ENCODE results near the gene ZNF143. TPM values are rescaled to one million over a fixed set of nuclear protein-coding genes. Genes with fewer than 3 reads are reported as not detected.

ZNF143 gene
- total RNA-seq (10 to 100 TPM; 16.8 to 32.3 (median 22.0) TPM), polyA plus RNA-seq (10 to 100 TPM in 1 of 2 donors, 1 to 10 TPM in 1; 7.9 to 23.3 TPM)
- long read RNA-seq, donor 1, transcript ZNF143-203 (16 exons, 2,947 nt) = major isoform, 7 of 20 reads
- long read RNA-seq, donor 1, partial matches to known transcripts = 6 of 20 reads
- long read RNA-seq, donor 1, other reads (novel, unspliced or antisense) = 6 of 20 reads
- long read RNA-seq, donor 2, transcript ZNF143-203 (16 exons, 2,947 nt) = major isoform, 18 of 45 reads
- long read RNA-seq, donor 2, transcript ZNF143-213 (16 exons, 2,022 nt) = minor isoform, 11 of 45 reads
- long read RNA-seq, donor 2, partial matches to known transcripts = 3 of 45 reads
- long read RNA-seq, donor 2, other reads (novel, unspliced or antisense) = 13 of 45 reads
- long read RNA-seq, donor 3, transcript ZNF143-203 (16 exons, 2,947 nt) = major isoform, 13 of 24 reads
- long read RNA-seq, donor 3, transcript ZNF143-213 (16 exons, 2,022 nt) = minor isoform, 7 of 24 reads
- long read RNA-seq, donor 3, partial matches to known transcripts = 1 of 24 reads
- long read RNA-seq, donor 3, other reads (novel, unspliced or antisense) = 3 of 24 reads

GRCh38 chr11:9460322-9461062, at the start of gene ZNF143:
Gene ZNF143, plus strand, starts transcription at chr11:9461012. Its CDS starts 10,297 bp downstream, at chr11:9471309.
- TF ChIP-seq CTCF (IDR thresholded peaks at IDR 0.05) (peak in 1 of 12 donors; percentile 3), POLR2A (IDR thresholded peaks at IDR 0.05) (peak; percentile 76 to 91)
- DNase-seq (peak; percentile 100), ATAC-seq (peak; percentile 96 to 99 (median 98))
- peak within 1 kb of the TSS; percentile 80 to 99 (median 91) for H3K4me3 ChIP-seq
- no peaks in the 10 kb centered on the region for H3K9me3 ChIP-seq
- H3K4me1 ChIP-seq = peaks cover 0 to 27% (median 20%) of the 10 kb centered on the region in 12 donors
- peak within 1 kb of the TSS; percentile 98 to 100 (median 100) for H3K27ac ChIP-seq
- no peaks in the 10 kb centered on the region for H3K36me3 ChIP-seq
- 0% methylated on average over 24 to 45 of the region's 45 CpGs for WGBS, 4 donors
- no peaks in the 10 kb centered on the region for H3K27me3 ChIP-seq
- intact Hi-C loops (cut with DNase I) = loop anchor here in 4 of 10 donors (2.0 to 10.0 kb wide), 7 partner anchors 96 to 493 kb away; partner anchors contain the start of genes TMEM41B (in 2 of the 4), DENND5A (in 1 of the 4) and WEE1 (in 1 of the 4)

GRCh38 chr11:9428706-9429105, 32.1 kb upstream of the ZNF143 start:
- intact Hi-C loops (cut with DNase I) = no loop called here
- no peak for DNase-seq
- H3K27me3 ChIP-seq = no peaks in the 10 kb centered on the region
- H3K4me3 ChIP-seq = no peak overlapping the region
- no peaks in the 10 kb centered on the region for H3K4me1 ChIP-seq
- no peaks in the 10 kb centered on the region for H3K9me3 ChIP-seq
- H3K36me3 ChIP-seq = peaks cover 6 to 100% (median 98%) of the 10 kb centered on the region in 9 donors
- no peak for ATAC-seq
- WGBS, 4 donors = 52 to 78% (median 71%) methylated on average over 1 of the region's 1 CpG
- TF ChIP-seq CTCF (IDR thresholded peaks at IDR 0.05) (no peak), POLR2A (IDR thresholded peaks at IDR 0.05) (no peak)
- no peak overlapping the region for H3K27ac ChIP-seq

- Histone ChIP-seq H3K27ac (no peak overlapping the region), H3K9me3 (no peaks in the 10 kb centered on the region), H3K27me3 (no peaks in the 10 kb centered on the region), H3K36me3 (peaks cover 0 to 100% (median 98%) of the 10 kb centered on the region in 9 donors), H3K4me3 (no peak overlapping the region), H3K4me1 (no peaks in the 10 kb centered on the region)
- no peak for ATAC-seq
- 74 to 90% (median 82%) methylated on average over 4 of the region's 4 CpGs for WGBS, 4 donors
- intact Hi-C loops (cut with DNase I) = loop anchor here in 1 of 10 donors (10.0 kb wide), 1 partner anchor 56 kb away; no protein-coding TSS in a partner anchor
- no peak for TF ChIP-seq CTCF (IDR thresholded peaks at IDR 0.05)
- no peak for TF ChIP-seq POLR2A (IDR thresholded peaks at IDR 0.05)
- no peak for DNase-seq
These were observed 22.2 kb upstream of the ZNF143 start for GRCh38 chr11:9438611-9439010.
